ENCODE data around the gene CYP4X1.
"Not testable (repeated sequence)": the region's sequence is repeated elsewhere in the genome, so short reads cannot be mapped to it uniquely, and the experiment has no call there.

The CYP4X1 gene

DNA sequence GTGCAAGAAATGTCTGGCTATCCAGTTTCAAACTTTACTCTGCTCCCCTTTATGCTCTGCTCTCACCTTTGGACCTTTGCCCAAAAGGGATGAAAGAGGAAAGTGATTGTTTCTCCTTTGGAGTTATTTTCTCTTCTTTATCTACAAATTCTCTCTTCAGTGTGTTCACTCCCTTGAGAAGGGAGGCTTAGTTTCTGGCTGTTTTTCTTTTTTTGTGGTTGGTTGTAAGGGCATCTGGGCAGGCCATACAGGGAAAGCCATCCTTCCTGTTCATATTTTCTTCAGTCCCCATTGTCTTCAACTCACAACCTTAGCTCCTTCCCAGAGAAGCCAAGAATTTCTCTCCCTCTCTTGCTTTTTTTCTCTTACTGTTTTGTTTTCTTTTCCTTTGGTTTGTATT, 46.0 kb downstream of the CYP4X1 start:
- DNase-seq: not testable (repeated sequence)

- DNase-seq: not testable (repeated sequence)
Measured at GRCh38 chr1:47089356-47089755, 65.9 kb downstream of the CYP4X1 start.

- not testable (repeated sequence) for DNase-seq
Measured at GRCh38 chr1:47091476-47091875, 68.0 kb downstream of the CYP4X1 start.

All from KG1 (cell line).